Activated CD8-positive, alpha-beta memory T cell treated with anti-CD3 and anti-CD28 coated beads, Interleukin-2, amount 50 U/mL, for 1 hour (primary cell): ENCODE results near the gene AMZ1.
"Not testable (repeated sequence)": the region's sequence is repeated elsewhere in the genome, so short reads cannot be mapped to it uniquely, and the experiment has no call there.

Experiments used
- DNase-seq: peaks from one replicate; pipeline ENCODE4 v3.0.0-alpha.2; 2020; ENCODE audit errors: extremely low read depth

Gene AMZ1

DNA sequence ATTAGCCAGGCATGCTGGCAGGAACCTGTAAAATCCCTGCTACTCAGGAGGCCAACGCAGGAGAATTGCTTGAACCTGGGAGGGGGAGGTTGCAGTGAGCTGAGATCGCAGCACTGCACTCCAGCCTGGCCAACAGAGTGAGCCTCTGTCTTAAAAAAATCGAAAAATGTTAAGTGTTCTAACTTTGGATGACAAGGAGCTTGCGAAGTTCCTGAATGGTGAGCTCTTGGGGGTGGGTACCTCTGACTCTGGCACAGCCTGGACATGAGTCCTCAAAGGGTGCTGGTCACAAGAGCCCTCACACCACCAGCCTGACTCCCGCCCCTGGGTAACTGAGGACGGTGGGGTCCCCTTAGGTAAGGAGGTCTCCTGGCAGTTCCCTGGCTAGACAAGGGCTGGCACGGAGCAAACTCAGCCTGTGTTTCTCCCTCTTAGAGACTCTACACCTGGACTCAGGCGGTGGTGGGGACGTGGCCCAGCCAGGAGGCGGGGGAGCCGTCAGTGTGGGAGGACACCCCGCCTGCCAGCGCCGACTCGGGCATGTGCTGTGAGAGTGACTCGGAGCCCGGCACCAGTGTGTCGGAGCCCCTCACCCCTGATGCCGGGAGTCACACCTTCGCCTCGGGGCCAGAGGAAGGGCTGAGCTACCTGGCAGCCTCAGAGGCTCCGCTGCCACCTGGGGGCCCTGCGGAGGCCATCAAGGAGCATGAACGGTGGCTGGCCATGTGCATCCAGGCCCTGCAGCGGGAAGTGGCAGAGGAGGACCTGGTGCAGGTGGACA, 24.1 kb downstream of the AMZ1 start:
- DNase-seq: no peak

DNA sequence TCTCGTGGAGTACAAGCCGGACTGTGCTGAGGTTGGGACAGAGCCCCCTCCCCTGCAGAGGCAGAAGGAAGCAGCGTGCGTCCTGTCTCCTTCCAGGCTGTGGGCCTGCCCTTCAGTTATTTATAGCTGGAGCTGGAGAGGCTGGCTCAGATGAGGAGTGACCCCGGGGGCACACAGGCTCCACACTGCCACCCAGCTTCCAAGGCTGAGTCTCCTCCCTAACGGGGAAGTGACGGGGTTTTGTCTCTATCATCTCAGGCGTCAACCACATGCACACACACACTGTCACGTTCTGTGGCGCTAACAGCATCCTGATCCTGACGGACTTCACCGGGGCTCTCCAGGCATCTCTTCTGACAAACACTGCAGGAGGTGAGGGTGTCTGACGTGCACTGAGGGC, 25.4 kb downstream of the AMZ1 start:
- no peak for DNase-seq

DNA sequence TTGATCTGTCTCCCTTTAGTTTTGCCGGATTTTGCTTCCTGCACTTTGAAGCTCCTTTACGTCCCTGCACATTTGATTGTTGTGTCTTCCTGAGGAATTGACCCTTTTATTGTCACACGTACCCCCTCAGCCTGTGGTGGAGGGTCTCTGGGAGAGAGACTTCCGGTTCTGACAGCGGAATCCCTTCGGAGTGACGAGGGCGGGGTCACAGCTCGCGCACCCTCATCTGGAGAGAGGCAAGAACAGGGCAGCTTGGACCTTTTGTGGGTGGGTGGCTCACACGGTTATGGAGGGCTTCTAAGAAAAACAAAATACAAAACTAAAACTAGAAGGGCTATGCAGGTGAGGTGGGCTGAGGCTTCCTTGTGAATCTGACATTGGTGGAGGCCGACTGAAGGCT, 26.0 kb downstream of the AMZ1 start:
- DNase-seq: no peak

DNA sequence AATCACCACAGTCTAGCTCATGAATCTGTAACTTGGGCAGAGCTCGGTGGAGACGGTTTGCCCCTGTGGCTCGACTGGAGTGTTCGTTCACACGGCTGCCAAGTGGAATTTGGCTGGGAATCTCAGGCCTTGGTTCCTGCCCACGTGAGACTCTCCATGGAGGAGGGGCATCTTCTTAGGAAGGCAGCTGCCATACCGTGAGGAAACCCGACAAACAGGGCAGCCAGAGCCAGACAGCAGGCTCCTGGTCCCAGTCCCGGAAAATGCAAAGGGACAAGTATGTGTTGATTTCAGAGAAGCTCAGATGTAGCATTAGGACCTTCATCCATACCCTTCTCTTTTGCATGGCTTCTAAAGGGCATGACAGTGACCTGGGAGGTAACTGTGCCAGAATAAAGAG, 26.6 kb downstream of the AMZ1 start:
- DNase-seq: no peak

DNA sequence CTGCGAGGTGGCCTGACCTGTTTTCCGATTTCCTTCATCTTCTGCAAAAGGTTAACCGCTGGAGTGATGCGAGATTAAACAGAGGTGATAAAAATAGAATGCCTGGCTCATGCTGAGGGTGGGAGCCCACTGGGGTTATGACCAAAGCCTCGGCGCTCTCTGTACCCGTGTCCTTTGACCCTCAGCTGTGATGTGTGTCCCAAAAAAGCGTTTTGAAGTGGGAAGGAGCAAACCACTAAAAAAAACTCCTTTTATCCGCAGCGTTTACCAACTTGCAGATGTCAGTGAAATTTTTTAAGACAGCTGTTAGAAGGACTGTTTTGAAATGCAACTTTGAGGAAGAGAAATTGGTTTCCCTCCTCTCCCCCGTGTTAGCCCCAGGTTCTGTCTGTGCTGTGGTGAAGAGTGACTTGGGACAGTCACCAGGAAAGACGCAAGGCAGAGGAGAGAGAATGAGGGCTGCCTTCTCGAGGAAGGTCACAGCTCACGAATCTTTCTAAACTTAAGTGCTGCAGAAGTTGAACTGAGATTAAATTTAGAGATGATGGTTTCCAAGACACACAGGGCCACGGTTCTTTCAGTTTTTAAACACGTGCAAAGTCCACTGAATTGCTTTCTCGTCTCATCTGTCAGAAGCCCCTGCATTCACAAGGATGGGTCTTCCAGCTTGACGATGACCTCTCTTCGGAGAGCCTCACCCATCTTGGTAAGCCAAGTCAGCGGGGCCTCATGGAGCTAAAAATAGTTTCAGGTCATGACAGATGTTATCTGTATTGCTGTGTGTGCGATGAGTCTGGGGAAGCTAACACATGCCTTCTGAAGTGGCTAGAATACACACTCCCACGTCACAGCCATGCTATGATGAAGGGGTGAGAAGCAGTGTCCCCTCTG, 27.6 kb downstream of the AMZ1 start:
- no peak for DNase-seq

DNA sequence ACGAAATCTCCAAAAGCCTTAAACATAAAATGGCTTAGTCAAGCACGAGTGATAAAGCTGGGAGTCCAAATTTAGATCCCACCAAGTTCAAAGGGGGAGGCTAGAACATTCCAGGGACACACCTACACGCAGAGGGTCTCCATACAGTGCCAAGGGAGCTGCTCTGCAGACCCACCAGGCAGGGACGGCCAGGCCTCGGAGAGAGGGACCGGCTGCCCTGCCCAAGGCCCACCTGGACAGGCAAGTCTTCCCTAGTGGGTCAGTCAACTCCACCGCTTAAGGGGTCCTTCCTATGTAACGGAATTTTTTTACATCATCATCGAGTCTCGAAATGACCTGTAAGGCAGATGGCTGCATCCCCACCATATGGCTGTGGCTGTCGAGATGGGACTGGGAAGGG, 28.5 kb downstream of the AMZ1 start:
- DNase-seq: no peak

DNA sequence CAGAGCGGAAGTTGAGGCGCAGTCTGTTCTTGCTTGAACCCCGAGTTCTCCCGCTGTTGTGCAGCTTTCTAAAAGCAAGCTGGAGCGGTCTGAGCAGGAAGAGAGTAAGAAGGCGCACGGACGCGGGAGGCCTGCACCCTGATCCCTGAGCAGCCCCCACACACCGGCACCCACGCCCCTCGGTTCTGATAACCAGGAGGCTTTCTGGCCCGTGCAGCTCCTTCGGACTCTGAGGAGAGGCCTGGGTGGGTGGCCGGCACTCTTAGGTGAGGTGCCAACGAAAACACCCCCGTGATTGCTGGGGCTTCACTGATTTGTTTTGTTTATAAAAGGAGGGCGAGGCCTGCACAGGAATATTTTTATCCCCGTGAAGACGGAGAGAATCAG, 28.9 kb downstream of the AMZ1 start:
- no peak for DNase-seq

DNA sequence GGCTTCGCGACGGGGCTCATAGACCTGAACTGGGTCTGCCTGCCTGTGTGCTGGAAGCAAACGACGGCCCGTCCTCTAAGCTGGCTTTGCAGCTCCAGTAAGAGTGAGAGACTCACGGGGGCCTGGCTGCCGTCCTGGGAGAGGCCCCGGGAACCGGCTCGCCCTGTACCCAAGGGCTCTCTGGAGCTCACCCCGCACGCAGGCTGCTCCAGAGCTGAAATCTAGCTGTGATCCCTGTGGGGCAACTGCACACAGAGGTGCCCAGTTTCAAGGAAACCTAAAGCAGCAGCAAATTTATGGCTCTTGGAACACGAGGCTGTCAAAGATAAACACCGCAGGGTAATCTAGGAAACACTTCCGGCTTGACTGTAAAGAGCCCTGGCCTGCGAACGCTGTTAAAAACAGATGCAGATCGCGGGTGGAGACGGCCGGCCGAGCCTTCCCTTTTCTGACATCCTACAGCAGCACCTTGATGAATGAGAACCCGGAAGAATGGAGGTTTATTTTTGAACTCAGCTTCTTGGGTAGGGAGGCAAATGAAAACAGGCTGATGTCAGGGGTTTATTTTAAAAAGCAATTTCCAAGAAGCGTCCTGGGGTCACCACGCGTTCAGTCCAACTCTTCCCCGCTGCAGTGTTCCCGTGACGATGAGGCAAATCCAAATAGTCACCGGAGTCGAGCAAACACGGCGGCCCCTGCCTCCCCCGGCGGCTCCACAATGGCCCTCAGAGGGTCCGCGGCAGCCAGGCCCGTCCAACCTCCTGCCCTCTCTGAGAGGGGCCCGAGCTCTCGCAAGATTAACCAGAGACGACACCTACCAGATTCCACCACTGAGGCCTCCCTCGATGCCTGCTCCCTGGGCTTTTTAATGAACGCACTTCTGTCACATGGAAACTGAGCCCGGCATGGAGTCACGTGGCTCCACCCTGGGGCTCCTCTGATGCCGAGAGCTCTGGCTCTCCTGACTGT, 29.6 kb downstream of the AMZ1 start:
- DNase-seq: no peak

DNA sequence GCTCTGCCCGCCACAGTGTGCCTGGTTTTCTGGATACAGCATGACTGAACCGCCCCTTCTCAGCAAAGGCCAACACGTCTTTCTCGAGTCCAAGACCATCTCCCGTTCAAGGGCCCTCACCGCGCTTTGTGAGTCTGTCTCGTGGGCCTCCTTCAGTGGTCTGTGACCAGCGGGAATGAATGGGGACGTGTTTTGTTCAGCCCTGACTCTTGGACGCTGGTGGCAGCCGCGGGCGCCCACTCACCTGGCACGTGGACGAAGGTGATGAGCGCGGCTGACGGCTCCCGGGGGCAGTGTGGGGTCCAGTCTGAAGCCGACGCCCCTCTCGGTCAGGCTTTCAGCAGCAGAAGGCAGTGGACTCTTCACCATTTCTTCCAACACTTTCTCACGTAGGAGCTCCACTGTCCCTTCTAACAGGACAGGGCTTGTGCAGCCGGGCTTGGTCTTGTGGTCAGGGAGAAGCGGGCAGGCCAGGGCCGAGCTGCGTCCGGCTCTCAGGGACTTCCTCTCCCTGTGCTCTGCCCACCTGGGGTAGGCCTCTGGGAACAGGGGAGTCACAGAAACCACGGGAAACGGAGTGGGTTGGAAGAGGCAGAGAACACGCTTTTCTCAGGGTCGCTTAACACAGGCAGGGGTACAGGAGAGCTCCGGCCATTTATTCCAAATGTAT, 30.4 kb downstream of the AMZ1 start:
- no peak for DNase-seq

DNA sequence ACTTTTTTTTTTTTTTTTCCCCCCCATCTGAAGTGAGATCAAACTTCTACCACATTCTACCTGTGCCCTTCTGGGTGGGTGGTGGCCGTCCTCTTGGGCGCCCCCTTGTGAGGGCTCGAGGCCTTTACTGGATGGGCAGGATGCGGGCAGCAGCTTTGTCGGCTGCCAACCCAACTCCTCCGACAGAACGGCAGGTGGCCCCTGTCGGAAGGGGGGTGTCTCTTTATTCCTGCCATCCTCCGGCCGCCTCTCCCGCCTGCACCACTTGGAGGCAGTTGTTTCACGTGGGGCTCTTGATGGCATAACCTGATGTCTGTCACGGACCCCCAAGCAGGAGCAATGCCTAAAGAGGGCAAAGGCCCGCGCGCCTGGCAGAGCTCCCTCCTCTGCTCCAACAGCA, 31.0 kb downstream of the AMZ1 start:
- no peak for DNase-seq

DNA sequence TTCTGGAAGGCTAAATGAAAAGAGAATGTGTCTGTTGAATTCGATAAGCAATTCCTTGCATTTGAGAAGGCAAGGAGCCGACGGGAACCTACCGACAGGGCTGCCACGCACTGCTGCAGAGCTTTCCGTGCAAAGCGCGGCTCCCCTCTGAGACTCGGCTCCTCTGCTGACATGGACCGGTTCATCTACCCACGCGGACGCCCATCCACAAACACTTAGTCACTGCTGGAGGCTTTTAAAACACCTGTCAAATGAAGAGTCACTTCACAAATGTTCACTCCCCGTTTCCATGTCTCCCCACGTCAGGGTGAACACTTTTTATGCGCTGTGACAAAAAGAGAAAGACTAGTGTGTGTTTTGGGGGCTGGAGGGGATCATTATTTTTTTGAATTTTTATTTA, 32.0 kb downstream of the AMZ1 start:
- DNase-seq: no peak

DNA sequence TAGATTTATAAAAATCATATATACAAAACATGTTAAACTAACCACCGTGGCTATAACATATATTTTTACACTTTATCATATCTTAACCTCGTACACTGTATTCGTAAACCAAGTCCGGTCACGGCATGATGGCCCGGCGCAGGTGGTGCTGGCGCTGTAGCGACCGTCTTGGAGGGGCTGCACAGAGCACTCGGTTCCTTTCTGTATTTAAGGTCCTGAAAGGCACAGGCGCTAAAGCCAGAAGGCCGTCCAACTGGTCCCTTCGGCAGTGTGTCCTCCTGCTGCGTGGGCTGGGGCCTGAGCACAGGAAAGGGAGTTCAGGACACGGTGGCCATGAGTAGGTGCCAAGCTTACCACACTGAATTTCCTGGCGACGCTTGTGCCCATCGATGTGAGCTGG, 33.8 kb downstream of the AMZ1 start:
- no peak for DNase-seq

DNA sequence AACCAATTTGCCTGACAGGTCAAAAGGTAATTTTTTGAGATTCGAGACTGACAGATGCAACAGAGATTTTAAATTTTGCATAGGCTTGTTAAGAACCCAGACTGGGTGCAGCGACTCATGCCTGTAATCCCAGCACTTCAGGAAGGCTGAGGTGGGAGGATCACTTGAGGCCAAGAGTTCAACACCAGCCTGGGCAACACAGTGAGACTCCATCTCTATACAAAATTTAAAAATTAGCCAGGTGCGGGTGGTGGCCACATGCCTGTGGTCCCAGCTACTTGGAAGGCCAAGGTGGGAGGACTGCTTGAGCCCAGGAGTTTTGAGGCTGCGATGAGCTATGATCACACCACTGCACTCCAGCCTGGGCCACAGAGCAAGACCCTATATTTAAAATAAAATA, 34.6 kb downstream of the AMZ1 start:
- DNase-seq: no peak

DNA sequence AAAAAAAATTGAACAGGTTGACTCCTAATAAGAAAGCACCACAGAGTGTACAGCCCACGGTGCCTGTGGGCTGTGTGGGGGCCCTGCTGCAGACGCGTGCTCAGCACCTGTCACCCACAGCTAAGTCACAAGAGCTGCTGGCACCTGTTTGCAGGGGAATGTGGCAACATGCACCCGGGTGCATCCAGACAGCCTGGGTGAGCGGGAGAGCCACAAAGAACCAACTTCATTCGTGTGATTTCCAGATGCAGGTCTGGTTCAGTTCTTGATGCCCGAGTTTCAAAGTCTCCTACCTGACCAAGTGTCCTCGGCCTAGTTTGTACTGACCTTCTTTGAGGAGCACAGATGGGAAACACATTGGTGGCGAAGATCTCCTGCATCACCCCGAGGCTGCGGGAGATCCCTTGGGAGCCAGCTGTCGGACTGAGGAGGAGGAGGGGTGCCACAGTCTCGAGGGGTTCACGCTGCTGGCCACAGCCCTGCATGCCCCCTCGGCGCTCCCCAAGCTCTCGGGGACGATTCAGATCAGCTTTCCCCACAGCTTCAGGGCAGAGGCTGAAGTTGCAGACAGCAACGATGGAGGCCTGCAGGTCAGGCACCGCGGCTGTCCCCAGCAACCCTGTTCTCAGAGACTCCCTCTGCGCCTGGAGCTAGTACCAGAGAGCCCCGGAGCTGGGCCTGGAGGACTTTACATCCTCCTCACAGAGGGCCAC, 35.3 kb downstream of the AMZ1 start:
- DNase-seq: no peak

DNA sequence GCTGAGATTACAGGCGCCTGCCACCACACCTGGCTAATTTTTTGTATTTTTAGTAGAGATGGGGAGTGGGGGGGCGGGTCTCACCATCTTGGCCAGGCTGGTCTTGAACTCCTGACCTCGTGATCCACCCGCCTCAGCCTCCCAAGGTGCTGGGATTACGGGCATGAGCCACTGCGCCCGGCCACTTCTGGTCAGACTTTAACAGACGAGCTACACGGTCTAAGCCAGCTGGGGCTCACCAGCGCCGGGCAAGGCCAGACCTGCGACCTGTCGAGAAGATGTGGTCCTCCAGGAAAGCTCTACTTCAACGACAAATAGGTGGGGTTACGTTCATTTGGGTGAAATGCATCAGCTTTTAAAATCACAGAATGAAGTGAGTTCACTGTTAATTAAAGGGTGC, 36.0 kb downstream of the AMZ1 start:
- not testable (repeated sequence) for DNase-seq

DNA sequence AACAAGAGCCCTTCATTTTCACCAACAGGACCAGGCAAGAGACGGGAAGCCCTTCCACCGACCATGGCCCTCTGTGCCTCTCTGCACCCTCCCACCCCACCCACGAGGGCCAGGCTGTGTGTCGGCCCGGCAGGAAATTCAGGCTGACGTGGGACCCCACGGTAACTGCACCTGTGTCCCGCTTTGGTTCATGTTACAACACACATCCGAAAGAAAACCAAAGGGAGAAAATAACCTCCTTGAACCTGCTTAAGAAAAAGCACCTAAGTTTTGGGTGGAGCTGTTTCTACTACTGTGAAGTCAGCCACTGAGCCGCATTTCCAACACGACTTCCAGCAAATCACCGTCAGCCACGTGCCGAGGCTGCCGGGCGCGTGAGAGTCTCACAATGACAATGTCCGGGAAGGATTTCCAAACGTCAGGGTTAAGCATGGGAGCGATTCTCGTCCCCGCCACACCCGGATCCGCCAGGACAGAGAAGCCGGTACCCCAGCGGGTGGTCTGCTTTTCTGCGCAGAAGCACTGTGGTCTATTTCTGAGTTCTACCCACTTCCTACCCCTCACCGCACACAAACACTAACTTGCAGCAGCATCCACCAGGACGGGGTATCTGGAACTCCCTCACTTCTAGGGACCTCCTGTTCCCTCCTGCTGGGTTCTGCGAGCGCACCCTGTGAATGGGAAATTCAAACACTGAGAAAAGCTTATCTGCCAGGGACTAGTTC, 36.6 kb downstream of the AMZ1 start:
- no peak for DNase-seq

DNA sequence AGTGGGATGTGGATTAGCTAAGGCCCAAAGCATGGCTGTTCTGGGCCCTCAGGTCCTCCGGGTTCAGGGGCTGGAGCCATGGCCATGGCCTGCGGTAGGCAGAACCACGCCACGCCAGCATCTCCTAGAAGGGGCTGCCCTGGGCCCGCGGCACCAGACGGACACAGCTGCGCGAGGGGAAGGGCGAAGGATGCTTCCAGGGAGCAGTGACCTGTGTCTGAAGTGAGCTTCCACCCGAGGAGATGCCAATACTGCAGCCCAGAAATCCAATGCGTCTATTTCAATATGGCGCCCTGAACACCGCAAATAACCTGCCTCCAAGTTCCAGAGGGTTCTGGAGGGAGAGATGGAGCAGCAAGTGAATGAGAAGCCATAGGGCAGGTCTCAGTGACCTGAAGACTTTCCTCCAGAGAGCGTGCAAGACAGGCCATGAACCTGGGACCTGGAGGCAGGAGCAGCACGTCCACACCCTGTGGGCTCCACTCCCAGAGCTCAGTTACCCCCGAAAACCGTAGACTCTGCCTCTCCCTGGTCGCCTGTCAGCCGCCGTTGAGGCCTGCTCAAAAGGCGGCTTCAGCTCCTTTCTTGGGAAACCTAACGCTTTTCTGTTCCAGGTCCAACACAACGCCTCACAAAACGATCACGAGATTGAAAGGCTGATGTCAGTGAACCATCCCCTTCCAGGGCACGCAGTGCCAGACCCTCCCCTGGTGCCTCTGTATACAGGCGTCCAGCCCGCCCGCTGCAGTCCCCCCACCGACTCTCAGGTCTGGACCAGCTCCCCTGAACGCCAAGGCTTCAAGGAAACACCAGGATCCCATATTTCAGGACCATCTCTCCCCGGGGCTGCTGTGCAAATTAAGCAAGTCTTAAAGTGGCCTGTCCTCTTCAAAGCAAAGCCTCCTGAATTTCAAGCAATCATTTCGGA, 37.4 kb downstream of the AMZ1 start:
- DNase-seq: no peak

DNA sequence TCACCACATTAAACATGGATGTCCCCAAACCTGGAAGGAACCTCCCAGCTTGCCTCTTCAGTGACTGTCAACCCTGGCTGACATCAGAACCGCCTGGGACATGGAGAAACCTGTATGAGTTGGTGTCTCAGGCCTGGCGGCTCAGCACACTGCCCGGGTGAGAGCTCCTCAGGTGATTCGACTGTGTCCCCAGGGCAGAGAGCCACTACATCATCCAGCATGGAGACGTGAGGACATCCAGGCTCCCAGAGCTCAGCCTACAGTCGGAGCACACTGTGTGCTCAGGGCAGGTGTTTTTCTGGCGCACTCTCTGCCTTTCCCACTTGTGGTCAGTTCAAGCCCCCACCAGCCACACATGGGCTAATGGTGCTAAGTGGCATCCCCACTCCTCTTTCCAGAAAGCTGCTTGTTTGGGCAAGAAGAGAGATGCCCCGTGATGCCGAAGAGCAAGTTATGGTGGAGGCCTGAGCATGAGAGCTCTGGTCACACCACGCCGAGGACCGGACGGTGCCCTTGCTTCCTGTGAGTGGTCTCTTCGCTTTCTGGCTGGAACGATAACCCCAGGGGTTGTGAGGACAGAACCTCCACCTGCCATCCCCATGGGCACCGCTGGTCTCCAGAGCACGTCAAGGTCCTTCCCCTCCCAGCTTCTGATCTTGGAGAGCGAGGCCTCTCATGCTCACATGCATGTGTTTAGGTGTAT, 38.5 kb downstream of the AMZ1 start:
- no peak for DNase-seq
